Upper lobe of left lung (tissue), 6 donors: ENCODE results near the gene ZBTB17. TPM values are rescaled to one million over a fixed set of nuclear protein-coding genes. Genes with fewer than 3 reads are reported as not detected.

Source experiments
- ATAC-seq, 2 donors: fragments of 200-7000 bp; cut with Tn5 transposase; one replicate each; pipeline ENCODE4 v1.9.1; 2022; ENCODE audit warnings: mild to moderate bottlenecking in 2 of 2, moderate library complexity in 2 of 2; ENCODE audit not compliant: low FRiP score in 2 of 2
- DNase-seq, 2 donors: peaks; one replicate each; pipeline ENCODE4 v3.0.0-alpha.2; 2019 to 2020
- H3K27ac ChIP-seq, 4 donors: fragments of 200-600 bp; sonication (generic); one replicate each; pipeline ENCODE4 v1.5.1; 2016 to 2019
- H3K27me3 ChIP-seq, 4 donors: fragments of 200-600 bp; sonication (generic); one replicate each; pipeline ENCODE4 v1.5.1; 2017 to 2019
- H3K36me3 ChIP-seq, 4 donors: fragments of 200-600 bp; sonication (generic); one replicate each; pipeline ENCODE4 v1.5.1; 2016 to 2019
- H3K4me1 ChIP-seq, 4 donors: fragments of 200-600 bp; sonication (generic); one replicate each; pipeline ENCODE4 v1.5.1; 2018 to 2019
- H3K4me3 ChIP-seq, 4 donors: fragments of 200-600 bp; sonication (generic); one replicate each; pipeline ENCODE4 v1.5.1; 2017 to 2019; ENCODE audit warnings: mild to moderate bottlenecking in 2 of 4, moderate library complexity in 1 of 4
- H3K9me3 ChIP-seq, 4 donors: fragments of 200-600 bp; sonication (generic); one replicate each; pipeline ENCODE4 v1.5.1; 2018 to 2019
- CTCF ChIP-seq, 6 experiments: fragments of 450-650 bp in 4 of 6; fragments of 200-600 bp in 2 of 6; sonication (generic) in 2 of 6; IDR thresholded peaks; one replicate each; pipeline ENCODE4 v1.5.1; 2016 to 2019; ENCODE audit warnings: antibody characterized with exemption in 6 of 6
- EP300 ChIP-seq, 4 donors: sonication (generic); formaldehyde crosslinking; IDR thresholded peaks; one replicate each; pipeline ENCODE4 v1.5.1; 2017; ENCODE audit warnings: antibody characterized with exemption in 4 of 4, control low read depth in 2 of 4
- POLR2A ChIP-seq, 4 donors: fragments of 450-650 bp; IDR thresholded peaks; one replicate each; pipeline ENCODE4 v1.5.1; 2016 to 2017; ENCODE audit warnings: antibody characterized with exemption in 4 of 4, mild to moderate bottlenecking in 2 of 4
- POLR2AphosphoS5 ChIP-seq, 2 donors: sonication (generic); formaldehyde crosslinking; IDR thresholded peaks; one replicate each; pipeline ENCODE4 v1.5.1; 2017; ENCODE audit warnings: antibody characterized with exemption in 2 of 2
- WGBS, 2 donors: methylation state at CpG; one replicate each; pipeline ENCODE4 v1.1.5; 2017 to 2018; 5-methylcytosine and 5-hydroxymethylcytosine counted together
- total RNA-seq, 6 donors: library from RNA; depleted of rRNA in 4 of 6; stranded (reverse); fragments of >200 nt in 4 of 6; gene quantifications; one replicate each; pipeline versions ENCODE4 v1.1.0 to v1.2.1, GENCODE V29; 2016 to 2021
- donor health status: DM: no; HTN: no; CAD: no; lungs with moderate emphysema.
- donor health status: DM: no; HTN: yes; CAD: no; lungs with severe emphysema.

Gene ZBTB17
- total RNA-seq, 6 donors from 2014 or later, result 34.1 to 94.2 (median 42.9) TPM

GRCh38 chr1:16017461-16018303, 41.8 kb upstream of the ZBTB17 start, which contains the start of gene HSPB7:
Gene HSPB7, minus strand, starts transcription at chr1:16018043. Its CDS starts 80 bp downstream, at chr1:16017963.
- ATAC-seq (peak; percentile 54 to 80), DNase-seq (peak; percentile 47 to 88)
- 44 to 57% methylated on average over 35 to 37 of the region's 37 CpGs for WGBS, 2 donors
- Histone ChIP-seq H3K27ac (peak within 1 kb of the TSS; percentile 40 to 77 (median 64)), H3K36me3 (no peaks in the 10 kb centered on the region), H3K27me3 (no peaks in the 10 kb centered on the region), H3K4me1 (peaks cover 13 to 25% (median 16%) of the 10 kb centered on the region in 4 donors), H3K4me3 (peak within 1 kb of the TSS in 2 of 4 donors; percentile 13 to 24), H3K9me3 (no peaks in the 10 kb centered on the region)
- no peak for TF ChIP-seq CTCF (IDR thresholded peaks at IDR 0.05)
- peak in 1 of 2 donors; percentile 25 for TF ChIP-seq POLR2AphosphoS5 (IDR thresholded peaks at IDR 0.05)

GRCh38 chr1:16017076-16017460, 41.2 kb upstream of the ZBTB17 start:
- DNase-seq, result no peak
- Histone ChIP-seq H3K9me3 (no peaks in the 10 kb centered on the region), H3K4me1 (peaks cover 17 to 30% (median 22%) of the 10 kb centered on the region in 4 donors), H3K36me3 (no peaks in the 10 kb centered on the region), H3K27me3 (no peaks in the 10 kb centered on the region), H3K27ac (peak overlapping the region in 2 of 4 donors; percentile 66 to 77), H3K4me3 (peak overlapping the region in 1 of 4 donors; percentile 13)
- TF ChIP-seq EP300 (IDR thresholded peaks at IDR 0.05), result no peak
- TF ChIP-seq CTCF (IDR thresholded peaks at IDR 0.05), result no peak
- TF ChIP-seq POLR2A (IDR thresholded peaks at IDR 0.05), result no peak
- no peak for TF ChIP-seq POLR2AphosphoS5 (IDR thresholded peaks at IDR 0.05)
- no peak for ATAC-seq
- 85 to 87% methylated on average over 10 of the region's 10 CpGs for WGBS, 2 donors

GRCh38 chr1:16015960-16016901, 40.3 kb upstream of the ZBTB17 start:
- Histone ChIP-seq H3K27ac (peak overlapping the region in 3 of 4 donors; percentile 27 to 77 (median 66)), H3K4me1 (peaks cover 17 to 30% (median 22%) of the 10 kb centered on the region in 4 donors), H3K4me3 (no peak overlapping the region), H3K36me3 (no peaks in the 10 kb centered on the region), H3K27me3 (no peaks in the 10 kb centered on the region), H3K9me3 (no peaks in the 10 kb centered on the region)
- WGBS, 2 donors, result 76 to 77% methylated on average over 10 to 18 of the region's 23 CpGs
- TF ChIP-seq CTCF (IDR thresholded peaks at IDR 0.05), result no peak
- TF ChIP-seq POLR2AphosphoS5 (IDR thresholded peaks at IDR 0.05), result no peak
- TF ChIP-seq EP300 (IDR thresholded peaks at IDR 0.05), result no peak
- TF ChIP-seq POLR2A (IDR thresholded peaks at IDR 0.05), result no peak
- ATAC-seq (no peak), DNase-seq (no peak)

- no peak for DNase-seq
- Histone ChIP-seq H3K9me3 (no peaks in the 10 kb centered on the region), H3K27me3 (no peaks in the 10 kb centered on the region), H3K4me1 (peaks cover 17 to 30% (median 22%) of the 10 kb centered on the region in 4 donors), H3K4me3 (no peak overlapping the region), H3K27ac (peak overlapping the region in 2 of 4 donors; percentile 27 to 77), H3K36me3 (no peaks in the 10 kb centered on the region)
- WGBS, 2 donors, result 91 to 93% methylated on average over 21 to 25 of the region's 25 CpGs
- no peak for ATAC-seq
- TF ChIP-seq CTCF (IDR thresholded peaks at IDR 0.05) (no peak), POLR2A (IDR thresholded peaks at IDR 0.05) (no peak), EP300 (IDR thresholded peaks at IDR 0.05) (no peak), POLR2AphosphoS5 (IDR thresholded peaks at IDR 0.05) (no peak)
These were observed 39.6 kb upstream of the ZBTB17 start for GRCh38 chr1:16015491-16015890.
